Endothelial cell of umbilical vein (primary cell): ENCODE measurements around the gene HDLBP. TPM values are rescaled to one million over a fixed set of nuclear protein-coding genes. Genes with fewer than 3 reads are reported as not detected.

Experiments
- BruUV-seq: library from RNA; stranded (reverse); fragments of 400-500 nt; replicated peaks from 2 replicates; lab custom pipeline; 2021; lab: Mats Ljungman, UMichigan
- CTCF ChIA-PET: fragments of 300-600, 350-600 bp; sonication (Branson Sonifier 250); formaldehyde crosslinking; loops from one replicate; lab custom pipeline; 2021; ENCODE audit warnings: antibody characterized with exemption, inconsistent platforms; lab: Charles Lee
- POLR2A ChIA-PET: fragments of 300-600, 350-600 bp; sonication (Branson Sonifier 250); formaldehyde crosslinking; loops from one replicate; lab custom pipeline; 2021; ENCODE audit warnings: antibody characterized with exemption, inconsistent platforms; lab: Charles Lee
- DNase-seq: peaks from one replicate; pipeline ENCODE4 v3.0.0-alpha.2; 2011; ENCODE audit warnings: low read depth, low spot score
- FAIRE-seq: peaks from 2 replicates; lab custom pipeline; 2011; peaks lifted over from hg19 to GRCh38; lab: Jason Lieb, UNC
- H2AFZ ChIP-seq: 2 replicates; pipeline ENCODE4 v1.6.0; 2012; ENCODE audit warnings: low read depth, low read length, control low read depth, inconsistent platforms
- H3K27ac ChIP-seq: 2 replicates; pipeline ENCODE4 v1.5.1; 2011; ENCODE audit warnings: low read depth, mild to moderate bottlenecking, control low read depth, low read length, moderate library complexity; ENCODE audit not compliant: insufficient read depth
- H3K27me3 ChIP-seq, 2 experiments: 2 replicates each; pipeline versions ENCODE4 v1.6.0 to v1.6.1; 2011; ENCODE audit warnings: low read length in 2 of 2, mixed read lengths in 1 of 2; ENCODE audit not compliant: control insufficient read depth in 2 of 2, insufficient read depth in 2 of 2
- H3K36me3 ChIP-seq, 2 experiments: 2 replicates in 1 of 2; 3 replicates in 1 of 2; pipeline ENCODE4 v1.5.1; 2011; ENCODE audit warnings: low read length in 2 of 2, mild to moderate bottlenecking in 1 of 2, moderate library complexity in 1 of 2; ENCODE audit not compliant: control insufficient read depth in 2 of 2, insufficient read depth in 2 of 2; ENCODE audit errors: extremely low read depth in 1 of 2
- H3K4me1 ChIP-seq: 3 replicates; pipeline ENCODE4 v1.5.1; 2011; ENCODE audit warnings: mild to moderate bottlenecking, low read length; ENCODE audit not compliant: control insufficient read depth, insufficient read depth; ENCODE audit errors: extremely low read depth
- H3K4me2 ChIP-seq: 2 replicates; pipeline ENCODE4 v1.6.1; 2011; ENCODE audit warnings: low read length, control low read depth, mixed read lengths; ENCODE audit not compliant: insufficient read depth
- H3K4me3 ChIP-seq, 3 experiments: fragments of 200-600 bp in 1 of 3; sonication (generic), shearing (Covaris generic) in 1 of 3; replicated peaks in 1 of 3; 2 replicates each; pipeline ENCODE4 v1.5.1; 2011 to 2016; ENCODE audit warnings: control low read depth in 3 of 3, low read length in 3 of 3, mild to moderate bottlenecking in 2 of 3, inconsistent platforms in 1 of 3, low read depth in 1 of 3, moderate library complexity in 1 of 3; ENCODE audit not compliant: insufficient read depth in 1 of 3
- H3K79me2 ChIP-seq: 2 replicates; pipeline ENCODE4 v1.6.0; 2012; ENCODE audit warnings: low read length, inconsistent platforms; ENCODE audit not compliant: control insufficient read depth, insufficient read depth
- H3K9ac ChIP-seq: replicated peaks from 2 replicates; pipeline ENCODE3; 2011; ENCODE audit warnings: low read length, control low read depth; ENCODE audit not compliant: insufficient read depth; ENCODE audit errors: extremely low read depth
- H3K9me1 ChIP-seq: replicated peaks from 3 replicates; pipeline ENCODE4 v1.6.0; 2011; ENCODE audit warnings: mild to moderate bottlenecking, low read length; ENCODE audit not compliant: control insufficient read depth, insufficient read depth; ENCODE audit errors: extremely low read depth
- H3K9me3 ChIP-seq: replicated peaks from 2 replicates; pipeline ENCODE4 v1.5.1; 2012; ENCODE audit warnings: low read length, inconsistent platforms; ENCODE audit not compliant: control insufficient read depth, insufficient read depth
- H4K20me1 ChIP-seq: replicated peaks from 2 replicates; pipeline ENCODE3; 2011; ENCODE audit warnings: mild to moderate bottlenecking, low read length; ENCODE audit not compliant: control insufficient read depth, insufficient read depth; ENCODE audit errors: extremely low read depth
- EZH2 ChIP-seq: IDR thresholded peaks from 2 replicates; pipeline ENCODE4 v1.6.1; 2012; ENCODE audit warnings: borderline replicate concordance, low read depth, mild to moderate bottlenecking, moderate library complexity, low read length, inconsistent platforms; ENCODE audit not compliant: severe bottlenecking
- FOS ChIP-seq: IDR thresholded peaks from 2 replicates; pipeline ENCODE4 v1.6.1; 2011; ENCODE audit warnings: mild to moderate bottlenecking, low read length, moderate library complexity, borderline replicate concordance; ENCODE audit not compliant: insufficient read depth
- GATA2 ChIP-seq: IDR thresholded peaks from 2 replicates; pipeline ENCODE4 v1.7.0; 2011; ENCODE audit warnings: low read depth, mild to moderate bottlenecking, moderate library complexity, mixed read lengths, low read length; ENCODE audit not compliant: insufficient read length, insufficient read depth
- JUN ChIP-seq: IDR thresholded peaks from 2 replicates; pipeline ENCODE4 v1.6.1; 2011; ENCODE audit warnings: borderline replicate concordance, low read depth; ENCODE audit not compliant: insufficient read length, insufficient read depth
- MAX ChIP-seq: IDR thresholded peaks from 2 replicates; pipeline ENCODE4 v1.6.1; 2011; ENCODE audit not compliant: insufficient read depth, insufficient read length
- MYC ChIP-seq: IDR thresholded peaks from one replicate; pipeline ENCODE4 v1.6.1; 2011; ENCODE audit warnings: mild to moderate bottlenecking, low read depth, low read length
- POLR2A ChIP-seq: IDR thresholded peaks from 2 replicates; pipeline ENCODE4 v1.6.1; 2012; ENCODE audit warnings: low read depth, mild to moderate bottlenecking, control low read depth, low read length
- POLR2AphosphoS5 ChIP-seq: IDR thresholded peaks from 2 replicates; pipeline ENCODE4 v1.6.1; 2012; ENCODE audit warnings: low read depth, mild to moderate bottlenecking, control low read depth, low read length, moderate library complexity; ENCODE audit not compliant: insufficient read depth
- dilution Hi-C: fragments of 300-500 bp; cut with MboI; formaldehyde crosslinking; loops from one replicate; pipeline ENCODE4 v1.15.0; 2019; ENCODE audit warnings: low sequenced_read_pairs; ENCODE audit not compliant: extremely low pct_ligation_motif_present
- intact Hi-C: fragments of 100-400 bp; cut with micrococcal nuclease; formaldehyde crosslinking; loops from one replicate; pipeline ENCODE4 v1.10.0; 2022
- polyA plus RNA-seq, 4 experiments: library from polyadenylated mRNA; depleted of rRNA in 3 of 4; stranded (reverse) in 3 of 4; unstranded in 1 of 4; fragments of >200 nt; gene quantifications; 2 replicates each; pipeline versions ENCODE4 v1.2.1 to v1.2.3, GENCODE V29; 2011 to 2012; ENCODE audit warnings: missing spikeins in 1 of 4
- total RNA-seq: library from RNA; stranded (reverse); gene quantifications from 2 replicates; pipeline ENCODE4 v1.2.3, GENCODE V29; 2021
- TF ChIP-seq, protein P1 (sequence below), 2 donors: IDR thresholded peaks; 1 replicate in 1 of 2; 2 replicates in 1 of 2; pipeline ENCODE4 v1.5.1; 2011; ENCODE audit warnings: low read length in 2 of 2, mild to moderate bottlenecking in 2 of 2, moderate library complexity in 2 of 2, control low read depth in 1 of 2, inconsistent platforms in 1 of 2, low read depth in 1 of 2; ENCODE audit not compliant: insufficient read depth in 1 of 2; ENCODE audit errors: extremely low read depth in 1 of 2

HDLBP gene
- total and polyA plus RNA-seq, 2 donors (not counting 3 experiments of a cell fraction or from before 2014, with no cell fraction given) = 379 to 569 TPM

- Histone ChIP-seq H3K4me2 (no peak overlapping the region), H3K79me2 (peaks cover 54% of the 10 kb centered on the region), H3K27me3 (no peaks in the 10 kb centered on the region), H3K9ac (no peak overlapping the region), H2AFZ (no peak overlapping the region), H3K36me3 (no peaks in the 10 kb centered on the region), H3K9me1 (no peaks in the 10 kb centered on the region), H4K20me1 (peaks cover 5% of the 10 kb centered on the region), H3K27ac (no peak overlapping the region), H3K4me1 (peaks cover 14% of the 10 kb centered on the region), H3K9me3 (no peaks in the 10 kb centered on the region), H3K4me3 (no peak overlapping the region)
- no TSS peak for BruUV-seq
- no peak for DNase-seq
- no peak for FAIRE-seq
- ChIA-PET CTCF (interaction anchor here (0.7 to 1.1 kb wide), 4 partner anchors 8 to 425 kb away, joined by 3 to 4 read pairs (median 4); partner anchors contain the start of gene SEPTIN2), POLR2A (no interaction called here)
- TF ChIP-seq GATA2 (no peak), POLR2A (no peak), MYC (no peak), FOS (no peak), EZH2 (no peak), JUN (no peak), POLR2AphosphoS5 (no peak), MAX (no peak)
- TF ChIP-seq, protein P1, sequence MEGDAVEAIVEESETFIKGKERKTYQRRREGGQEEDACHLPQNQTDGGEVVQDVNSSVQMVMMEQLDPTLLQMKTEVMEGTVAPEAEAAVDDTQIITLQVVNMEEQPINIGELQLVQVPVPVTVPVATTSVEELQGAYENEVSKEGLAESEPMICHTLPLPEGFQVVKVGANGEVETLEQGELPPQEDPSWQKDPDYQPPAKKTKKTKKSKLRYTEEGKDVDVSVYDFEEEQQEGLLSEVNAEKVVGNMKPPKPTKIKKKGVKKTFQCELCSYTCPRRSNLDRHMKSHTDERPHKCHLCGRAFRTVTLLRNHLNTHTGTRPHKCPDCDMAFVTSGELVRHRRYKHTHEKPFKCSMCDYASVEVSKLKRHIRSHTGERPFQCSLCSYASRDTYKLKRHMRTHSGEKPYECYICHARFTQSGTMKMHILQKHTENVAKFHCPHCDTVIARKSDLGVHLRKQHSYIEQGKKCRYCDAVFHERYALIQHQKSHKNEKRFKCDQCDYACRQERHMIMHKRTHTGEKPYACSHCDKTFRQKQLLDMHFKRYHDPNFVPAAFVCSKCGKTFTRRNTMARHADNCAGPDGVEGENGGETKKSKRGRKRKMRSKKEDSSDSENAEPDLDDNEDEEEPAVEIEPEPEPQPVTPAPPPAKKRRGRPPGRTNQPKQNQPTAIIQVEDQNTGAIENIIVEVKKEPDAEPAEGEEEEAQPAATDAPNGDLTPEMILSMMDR (IDR thresholded peaks at IDR 0.05; ENCODE audit: extremely low read depth in 1 of 2, insufficient read depth in 1 of 2, low read depth in 1 of 2, low read length in 2 of 2) = no peak
- dilution Hi-C loops (no loop called here), intact Hi-C loops (no loop called here)
Measured at GRCh38 chr2:241275910-241276309, 39.6 kb downstream of the HDLBP start.
